ENCODE results near the gene PIH1D2. TPM values are rescaled to one million over a fixed set of nuclear protein-coding genes. Genes with fewer than 3 reads are reported as not detected.

PIH1D2 gene
- total and polyA plus RNA-seq, 9 of the 15 experiments (the other 6 are each of a cell fraction or from before 2014, with no cell fraction given), result 1.5 to 5.4 (median 3.0) TPM

- TF ChIP-seq HDAC6 (IDR thresholded peaks at IDR 0.05; ENCODE audit: low read depth, low read length) (no peak), HDAC1 (IDR thresholded peaks at IDR 0.05) (peak; percentile 65 to 93; a peak in 2 of 4 replicates), PHF20 (IDR thresholded peaks at IDR 0.05; ENCODE audit: partially characterized antibody) (peak; percentile 97), TEAD4 (IDR thresholded peaks at IDR 0.05; ENCODE audit: low read length) (0 out of 2 replicates have a peak, but pooled peaks have one; percentile 23), TEAD4 (CRISPR knock-in tag; IDR thresholded peaks at IDR 0.05; ENCODE audit: borderline replicate concordance) (no peak), CBX5 (IDR thresholded peaks at IDR 0.05; ENCODE audit: borderline replicate concordance, low read depth) (no peak), NR2C2 (CRISPR knock-in tag; IDR thresholded peaks at IDR 0.05) (peak; percentile 58; the same call in 1 of the 2 replicates), NR2C2 (tag; IDR thresholded peaks at IDR 0.05) (peak; percentile 78), CHCHD3 (CRISPR knock-in tag; IDR thresholded peaks at IDR 0.05) (no peak), SMARCE1 (IDR thresholded peaks at IDR 0.05) (peak; percentile 59; the same call in 1 of the 2 replicates), HMG20B (CRISPR knock-in tag; IDR thresholded peaks at IDR 0.05) (no peak), ZNF408 (CRISPR knock-in tag; IDR thresholded peaks at IDR 0.05; ENCODE audit: low read depth) (no peak), SMARCA5 (IDR thresholded peaks at IDR 0.05) (no peak), PRPF4 (IDR thresholded peaks at IDR 0.05; ENCODE audit: insufficient read depth, low read depth, low read length, poor library complexity, severe bottlenecking) (no peak), TCF7 (IDR thresholded peaks at IDR 0.05; ENCODE audit: borderline replicate concordance) (peak; percentile 42; the same call in 1 of the 2 replicates), FOXK1 (CRISPR knock-in tag; IDR thresholded peaks at IDR 0.05; ENCODE audit: borderline replicate concordance) (peak; percentile 57; the same call in 1 of the 2 replicates)
- TF ChIP-seq, protein P1, sequence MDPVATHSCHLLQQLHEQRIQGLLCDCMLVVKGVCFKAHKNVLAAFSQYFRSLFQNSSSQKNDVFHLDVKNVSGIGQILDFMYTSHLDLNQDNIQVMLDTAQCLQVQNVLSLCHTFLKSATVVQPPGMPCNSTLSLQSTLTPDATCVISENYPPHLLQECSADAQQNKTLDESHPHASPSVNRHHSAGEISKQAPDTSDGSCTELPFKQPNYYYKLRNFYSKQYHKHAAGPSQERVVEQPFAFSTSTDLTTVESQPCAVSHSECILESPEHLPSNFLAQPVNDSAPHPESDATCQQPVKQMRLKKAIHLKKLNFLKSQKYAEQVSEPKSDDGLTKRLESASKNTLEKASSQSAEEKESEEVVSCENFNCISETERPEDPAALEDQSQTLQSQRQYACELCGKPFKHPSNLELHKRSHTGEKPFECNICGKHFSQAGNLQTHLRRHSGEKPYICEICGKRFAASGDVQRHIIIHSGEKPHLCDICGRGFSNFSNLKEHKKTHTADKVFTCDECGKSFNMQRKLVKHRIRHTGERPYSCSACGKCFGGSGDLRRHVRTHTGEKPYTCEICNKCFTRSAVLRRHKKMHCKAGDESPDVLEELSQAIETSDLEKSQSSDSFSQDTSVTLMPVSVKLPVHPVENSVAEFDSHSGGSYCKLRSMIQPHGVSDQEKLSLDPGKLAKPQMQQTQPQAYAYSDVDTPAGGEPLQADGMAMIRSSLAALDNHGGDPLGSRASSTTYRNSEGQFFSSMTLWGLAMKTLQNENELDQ (CRISPR knock-in tag; IDR thresholded peaks at IDR 0.05; ENCODE audit: borderline replicate concordance), result no peak; the same call in 1 of the 2 replicates
- TF ChIP-seq, protein P2, sequence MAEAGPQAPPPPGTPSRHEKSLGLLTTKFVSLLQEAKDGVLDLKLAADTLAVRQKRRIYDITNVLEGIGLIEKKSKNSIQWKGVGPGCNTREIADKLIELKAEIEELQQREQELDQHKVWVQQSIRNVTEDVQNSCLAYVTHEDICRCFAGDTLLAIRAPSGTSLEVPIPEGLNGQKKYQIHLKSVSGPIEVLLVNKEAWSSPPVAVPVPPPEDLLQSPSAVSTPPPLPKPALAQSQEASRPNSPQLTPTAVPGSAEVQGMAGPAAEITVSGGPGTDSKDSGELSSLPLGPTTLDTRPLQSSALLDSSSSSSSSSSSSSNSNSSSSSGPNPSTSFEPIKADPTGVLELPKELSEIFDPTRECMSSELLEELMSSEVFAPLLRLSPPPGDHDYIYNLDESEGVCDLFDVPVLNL (CRISPR knock-in tag; IDR thresholded peaks at IDR 0.05; ENCODE audit: low read depth), result peak; percentile 43; the same call in 1 of the 2 replicates
- TF ChIP-seq, protein P3, sequence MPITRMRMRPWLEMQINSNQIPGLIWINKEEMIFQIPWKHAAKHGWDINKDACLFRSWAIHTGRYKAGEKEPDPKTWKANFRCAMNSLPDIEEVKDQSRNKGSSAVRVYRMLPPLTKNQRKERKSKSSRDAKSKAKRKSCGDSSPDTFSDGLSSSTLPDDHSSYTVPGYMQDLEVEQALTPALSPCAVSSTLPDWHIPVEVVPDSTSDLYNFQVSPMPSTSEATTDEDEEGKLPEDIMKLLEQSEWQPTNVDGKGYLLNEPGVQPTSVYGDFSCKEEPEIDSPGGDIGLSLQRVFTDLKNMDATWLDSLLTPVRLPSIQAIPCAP (CRISPR knock-in tag; IDR thresholded peaks at IDR 0.05; ENCODE audit: borderline replicate concordance), result no peak
These were observed at the start of gene PIH1D2, which contains the start of gene NKAPD1 (continued) for GRCh38 chr11:112073941-112074811.
